HepG2 (cell line): Measurements from ENCODE around the gene BRAF. TPM values are rescaled to one million over a fixed set of nuclear protein-coding genes. Genes with fewer than 3 reads are reported as not detected.
A peak's percentile ranks its signal among the peaks of the same experiment; 100 is the strongest.

Experiments used
- ATRX ChIP-seq: sonication (generic); formaldehyde crosslinking; IDR thresholded peaks from 2 replicates; pipeline ENCODE4 v1.4.0; 2020; ENCODE audit warnings: missing genetic modification reagents, borderline replicate concordance
- BRD4 ChIP-seq: sonication (generic); formaldehyde crosslinking; IDR thresholded peaks from 2 replicates; pipeline ENCODE4 v1.4.0; 2020; ENCODE audit warnings: missing genetic modification reagents
- KLF11 ChIP-seq: IDR thresholded peaks from 2 replicates; pipeline ENCODE4 v1.6.1; 2016; ENCODE audit warnings: missing compliant biosample characterization
- NR2F2 ChIP-seq: IDR thresholded peaks from 2 replicates; pipeline ENCODE4 v1.6.1; 2012; ENCODE audit warnings: low read depth, inconsistent platforms, borderline replicate concordance
- SP140L ChIP-seq: sonication (generic); formaldehyde crosslinking; IDR thresholded peaks from 2 replicates; pipeline ENCODE4 v1.4.0; 2020; ENCODE audit warnings: missing genetic modification reagents, borderline replicate concordance
- TMF1 ChIP-seq: sonication (generic); formaldehyde crosslinking; IDR thresholded peaks from 2 replicates; pipeline ENCODE4 v1.8.1; 2022; ENCODE audit warnings: low read depth, missing genetic modification reagents
- YY1 ChIP-seq: IDR thresholded peaks from 2 replicates; pipeline ENCODE4 v1.6.1; 2011; ENCODE audit warnings: low read length, low read depth, moderate library complexity, mild to moderate bottlenecking; ENCODE audit not compliant: insufficient read depth, insufficient replicate concordance
- ZNF207 ChIP-seq: fragments of 450-650 bp; IDR thresholded peaks from 2 replicates; pipeline ENCODE4 v1.6.1; 2016; ENCODE audit warnings: antibody characterized with exemption, borderline replicate concordance
- ZNF563 ChIP-seq: sonication (generic); formaldehyde crosslinking; IDR thresholded peaks from 2 replicates; pipeline ENCODE4 v1.8.0; 2022; ENCODE audit warnings: mild to moderate bottlenecking, moderate library complexity, missing genetic modification reagents
- ZNF615 ChIP-seq: sonication (generic); formaldehyde crosslinking; IDR thresholded peaks from 2 replicates; pipeline ENCODE4 v1.5.0; 2020; ENCODE audit warnings: mild to moderate bottlenecking, missing genetic modification reagents, borderline replicate concordance
- ZSCAN12 ChIP-seq: sonication (generic); formaldehyde crosslinking; IDR thresholded peaks from 2 replicates; pipeline ENCODE4 v1.9.0; 2021; ENCODE audit warnings: mild to moderate bottlenecking, missing genetic modification reagents
- ZSCAN9 ChIP-seq: IDR thresholded peaks from 2 replicates; pipeline ENCODE4 v1.6.1; 2016; ENCODE audit warnings: borderline replicate concordance
- polyA plus RNA-seq, 8 experiments: library from polyadenylated mRNA; depleted of rRNA in 3 of 8; stranded (reverse) in 7 of 8; unstranded in 1 of 8; fragments of >200 nt; fragmentation: Illumina TruSeq in 4 of 8; extraction: Trizol in 4 of 8; gene quantifications; 2 replicates each; pipeline versions ENCODE4 v1.2.1 to v1.2.3, GENCODE V29; 2011 to 2016; ENCODE audit warnings: low read depth in 4 of 8, missing spikeins in 1 of 8, mixed read lengths in 1 of 8; ENCODE audit not compliant: insufficient read depth in 1 of 8
- total RNA-seq, 5 experiments: library from RNA; depleted of rRNA; stranded (reverse); fragments of >200 nt; fragmentation: Illumina TruSeq; extraction: Trizol; gene quantifications; 2 replicates each; pipeline ENCODE4 v1.2.3, GENCODE V29; 2016; ENCODE audit warnings: low read depth in 1 of 5
- TF ChIP-seq, protein P1 (sequence below): sonication (generic); formaldehyde crosslinking; IDR thresholded peaks from 2 replicates; pipeline ENCODE4 v1.4.0; 2020; ENCODE audit warnings: missing genetic modification reagents, low read depth, mild to moderate bottlenecking, borderline replicate concordance
- TF ChIP-seq, protein P2 (sequence below): sonication (generic); formaldehyde crosslinking; IDR thresholded peaks from 2 replicates; pipeline ENCODE4 v1.4.0; 2020; ENCODE audit warnings: mild to moderate bottlenecking, missing genetic modification reagents, borderline replicate concordance
- TF ChIP-seq, protein P3 (sequence below): conservative IDR thresholded peaks from 2 replicates; pipeline ENCODE4 v1.6.1; 2018; ENCODE audit warnings: missing genetic modification reagents
- TF ChIP-seq, protein P4 (sequence below): sonication (generic); formaldehyde crosslinking; IDR thresholded peaks from 2 replicates; pipeline ENCODE4 v1.8.1; 2023; ENCODE audit warnings: mild to moderate bottlenecking, moderate library complexity, missing genetic modification reagents
- TF ChIP-seq, protein P5 (sequence below): sonication (generic); formaldehyde crosslinking; IDR thresholded peaks from 2 replicates; pipeline ENCODE4 v1.5.1; 2020; ENCODE audit warnings: missing genetic modification reagents, mild to moderate bottlenecking, borderline replicate concordance
- TF ChIP-seq, protein P6 (sequence below): sonication (generic); formaldehyde crosslinking; IDR thresholded peaks from 2 replicates; pipeline ENCODE4 v1.8.1; 2023; ENCODE audit warnings: mild to moderate bottlenecking, missing genetic modification reagents
- TF ChIP-seq, protein P7 (sequence below): IDR thresholded peaks from 2 replicates; pipeline ENCODE4 v1.6.1; 2016; ENCODE audit warnings: mild to moderate bottlenecking, missing biosample characterization, missing genetic modification reagents

The BRAF gene
- total and polyA plus RNA-seq, 2 of the 13 experiments (the other 11 are each of a cell fraction or from before 2014, with no cell fraction given) = 12.5 to 13.4 TPM

DNA sequence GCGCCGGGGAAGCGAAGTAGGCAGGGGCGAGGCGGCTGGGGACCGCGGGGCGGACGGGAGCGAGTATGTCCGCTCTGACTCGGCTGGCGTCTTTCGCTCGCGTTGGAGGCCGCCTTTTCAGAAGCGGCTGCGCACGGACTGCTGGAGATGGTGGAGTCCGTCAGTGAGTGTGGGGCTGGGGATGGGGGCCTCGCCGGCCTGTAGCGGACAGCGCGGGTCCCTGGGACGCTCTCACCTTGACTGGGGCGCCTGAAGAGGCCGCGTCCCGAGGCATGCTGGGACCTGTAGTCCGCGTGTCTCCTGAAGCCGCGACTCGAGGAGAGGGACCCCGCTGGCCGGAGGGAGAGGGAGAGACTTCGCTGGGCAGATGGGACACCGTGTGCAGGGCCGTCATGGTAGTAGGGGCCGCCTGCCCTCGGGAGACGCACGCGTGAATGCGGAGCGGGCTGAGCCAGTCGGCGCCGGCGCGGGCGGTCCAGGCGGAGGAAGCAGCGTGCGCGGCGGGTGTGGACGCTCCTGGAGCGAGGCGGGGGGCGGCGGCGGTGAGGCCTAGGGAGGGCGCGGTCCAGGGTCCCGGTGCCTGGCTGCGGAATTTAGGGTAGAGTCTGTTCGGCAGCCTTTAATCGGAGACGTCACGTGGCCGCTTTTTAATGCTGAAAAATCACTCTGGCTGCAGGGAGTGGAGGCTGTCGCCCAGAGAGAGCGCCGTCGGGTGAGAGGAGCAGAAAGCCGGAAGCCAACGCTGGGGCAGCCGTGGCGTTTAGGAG lies 227.9 kb downstream of the BRAF start, which contains the start of gene NDUFB2 (continued):
- TF ChIP-seq, protein P1, sequence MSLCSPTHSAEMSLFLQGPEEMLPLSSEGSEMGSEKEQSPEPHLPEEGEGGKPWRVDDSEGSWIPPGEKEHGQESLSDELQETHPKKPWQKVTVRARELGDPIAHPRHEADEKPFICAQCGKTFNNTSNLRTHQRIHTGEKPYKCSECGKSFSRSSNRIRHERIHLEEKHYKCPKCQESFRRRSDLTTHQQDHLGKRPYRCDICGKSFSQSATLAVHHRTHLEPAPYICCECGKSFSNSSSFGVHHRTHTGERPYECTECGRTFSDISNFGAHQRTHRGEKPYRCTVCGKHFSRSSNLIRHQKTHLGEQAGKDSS = no peak
- TF ChIP-seq TMF1 = peak; percentile 85
- no peak for TF ChIP-seq SP140L
- TF ChIP-seq ZNF207 = no peak
- no peak for TF ChIP-seq ATRX (CRISPR knock-in tag)
- TF ChIP-seq BRD4 = peak; percentile 82; the same call in 1 of the 2 replicates
- no peak for TF ChIP-seq ZNF615 (CRISPR knock-in tag)
- TF ChIP-seq, protein P2, sequence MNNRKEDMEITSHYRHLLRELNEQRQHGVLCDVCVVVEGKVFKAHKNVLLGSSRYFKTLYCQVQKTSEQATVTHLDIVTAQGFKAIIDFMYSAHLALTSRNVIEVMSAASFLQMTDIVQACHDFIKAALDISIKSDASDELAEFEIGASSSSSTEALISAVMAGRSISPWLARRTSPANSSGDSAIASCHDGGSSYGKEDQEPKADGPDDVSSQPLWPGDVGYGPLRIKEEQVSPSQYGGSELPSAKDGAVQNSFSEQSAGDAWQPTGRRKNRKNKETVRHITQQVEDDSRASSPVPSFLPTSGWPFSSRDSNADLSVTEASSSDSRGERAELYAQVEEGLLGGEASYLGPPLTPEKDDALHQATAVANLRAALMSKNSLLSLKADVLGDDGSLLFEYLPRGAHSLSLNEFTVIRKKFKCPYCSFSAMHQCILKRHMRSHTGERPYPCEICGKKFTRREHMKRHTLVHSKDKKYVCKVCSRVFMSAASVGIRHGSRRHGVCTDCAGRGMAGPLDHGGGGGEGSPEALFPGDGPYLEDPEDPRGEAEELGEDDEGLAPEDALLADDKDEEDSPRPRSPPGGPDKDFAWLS (CRISPR knock-in tag) = 0 out of 2 replicates have a peak, but pooled peaks have one; percentile 61
- TF ChIP-seq, protein P3, sequence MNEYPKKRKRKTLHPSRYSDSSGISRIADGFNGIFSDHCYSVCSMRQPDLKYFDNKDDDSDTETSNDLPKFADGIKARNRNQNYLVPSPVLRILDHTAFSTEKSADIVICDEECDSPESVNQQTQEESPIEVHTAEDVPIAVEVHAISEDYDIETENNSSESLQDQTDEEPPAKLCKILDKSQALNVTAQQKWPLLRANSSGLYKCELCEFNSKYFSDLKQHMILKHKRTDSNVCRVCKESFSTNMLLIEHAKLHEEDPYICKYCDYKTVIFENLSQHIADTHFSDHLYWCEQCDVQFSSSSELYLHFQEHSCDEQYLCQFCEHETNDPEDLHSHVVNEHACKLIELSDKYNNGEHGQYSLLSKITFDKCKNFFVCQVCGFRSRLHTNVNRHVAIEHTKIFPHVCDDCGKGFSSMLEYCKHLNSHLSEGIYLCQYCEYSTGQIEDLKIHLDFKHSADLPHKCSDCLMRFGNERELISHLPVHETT (CRISPR knock-in tag) = no peak
- TF ChIP-seq YY1 = no peak
- 0 out of 2 replicates have a peak, but pooled peaks have one; percentile 50 for TF ChIP-seq KLF11 (CRISPR knock-in tag)
- TF ChIP-seq, protein P4, sequence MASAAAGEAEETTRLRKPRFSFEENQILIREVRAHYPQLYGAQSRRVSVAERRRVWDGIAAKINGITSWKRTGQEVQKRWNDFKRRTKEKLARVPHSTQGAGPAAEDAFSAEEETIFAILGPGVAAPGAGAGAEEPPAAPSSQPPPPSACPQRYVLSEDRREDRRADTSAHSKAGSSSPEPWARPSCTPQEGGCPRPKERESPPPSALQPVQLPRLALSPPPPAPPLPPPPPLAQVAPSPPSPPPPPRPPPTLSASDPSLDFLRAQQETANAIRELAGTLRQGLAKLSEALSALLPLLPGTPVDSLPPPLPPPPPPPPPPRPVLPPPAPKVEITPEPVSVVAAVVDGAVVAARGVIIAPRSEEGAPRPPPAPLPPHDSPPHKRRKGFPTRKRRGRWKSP = peak; percentile 74; the same call in 1 of the 2 replicates
- TF ChIP-seq, protein P5, sequence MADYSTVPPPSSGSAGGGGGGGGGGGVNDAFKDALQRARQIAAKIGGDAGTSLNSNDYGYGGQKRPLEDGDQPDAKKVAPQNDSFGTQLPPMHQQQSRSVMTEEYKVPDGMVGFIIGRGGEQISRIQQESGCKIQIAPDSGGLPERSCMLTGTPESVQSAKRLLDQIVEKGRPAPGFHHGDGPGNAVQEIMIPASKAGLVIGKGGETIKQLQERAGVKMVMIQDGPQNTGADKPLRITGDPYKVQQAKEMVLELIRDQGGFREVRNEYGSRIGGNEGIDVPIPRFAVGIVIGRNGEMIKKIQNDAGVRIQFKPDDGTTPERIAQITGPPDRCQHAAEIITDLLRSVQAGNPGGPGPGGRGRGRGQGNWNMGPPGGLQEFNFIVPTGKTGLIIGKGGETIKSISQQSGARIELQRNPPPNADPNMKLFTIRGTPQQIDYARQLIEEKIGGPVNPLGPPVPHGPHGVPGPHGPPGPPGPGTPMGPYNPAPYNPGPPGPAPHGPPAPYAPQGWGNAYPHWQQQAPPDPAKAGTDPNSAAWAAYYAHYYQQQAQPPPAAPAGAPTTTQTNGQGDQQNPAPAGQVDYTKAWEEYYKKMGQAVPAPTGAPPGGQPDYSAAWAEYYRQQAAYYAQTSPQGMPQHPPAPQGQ = no peak
- peak; percentile 40; the same call in 1 of the 2 replicates for TF ChIP-seq ZNF563 (CRISPR knock-in tag)
- TF ChIP-seq, protein P6, sequence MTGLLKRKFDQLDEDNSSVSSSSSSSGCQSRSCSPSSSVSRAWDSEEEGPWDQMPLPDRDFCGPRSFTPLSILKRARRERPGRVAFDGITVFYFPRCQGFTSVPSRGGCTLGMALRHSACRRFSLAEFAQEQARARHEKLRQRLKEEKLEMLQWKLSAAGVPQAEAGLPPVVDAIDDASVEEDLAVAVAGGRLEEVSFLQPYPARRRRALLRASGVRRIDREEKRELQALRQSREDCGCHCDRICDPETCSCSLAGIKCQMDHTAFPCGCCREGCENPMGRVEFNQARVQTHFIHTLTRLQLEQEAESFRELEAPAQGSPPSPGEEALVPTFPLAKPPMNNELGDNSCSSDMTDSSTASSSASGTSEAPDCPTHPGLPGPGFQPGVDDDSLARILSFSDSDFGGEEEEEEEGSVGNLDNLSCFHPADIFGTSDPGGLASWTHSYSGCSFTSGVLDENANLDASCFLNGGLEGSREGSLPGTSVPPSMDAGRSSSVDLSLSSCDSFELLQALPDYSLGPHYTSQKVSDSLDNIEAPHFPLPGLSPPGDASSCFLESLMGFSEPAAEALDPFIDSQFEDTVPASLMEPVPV (CRISPR knock-in tag) = peak; percentile 82; the same call in 1 of the 2 replicates
- peak; percentile 65; the same call in 1 of the 2 replicates for TF ChIP-seq ZSCAN12 (CRISPR knock-in tag)
- TF ChIP-seq NR2F2 = no peak
- peak; percentile 49; the same call in 1 of the 2 replicates for TF ChIP-seq ZSCAN9 (CRISPR knock-in tag)
- TF ChIP-seq, protein P7, sequence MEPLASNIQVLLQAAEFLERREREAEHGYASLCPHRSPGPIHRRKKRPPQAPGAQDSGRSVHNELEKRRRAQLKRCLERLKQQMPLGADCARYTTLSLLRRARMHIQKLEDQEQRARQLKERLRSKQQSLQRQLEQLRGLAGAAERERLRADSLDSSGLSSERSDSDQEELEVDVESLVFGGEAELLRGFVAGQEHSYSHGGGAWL (CRISPR knock-in tag) = peak; percentile 82
